CD4-positive, alpha-beta T cell treated with Interferon alpha-2 for 1 hour (primary cell): ENCODE results near the gene NHSL2.
"Not testable (repeated sequence)": the region's sequence is repeated elsewhere in the genome, so short reads cannot be mapped to it uniquely, and the experiment has no call there.

Experiments used
- DNase-seq, 2 donors: peaks; one replicate each; pipeline ENCODE4 v3.0.0-alpha.2; 2020 to 2022

Gene NHSL2

DNA sequence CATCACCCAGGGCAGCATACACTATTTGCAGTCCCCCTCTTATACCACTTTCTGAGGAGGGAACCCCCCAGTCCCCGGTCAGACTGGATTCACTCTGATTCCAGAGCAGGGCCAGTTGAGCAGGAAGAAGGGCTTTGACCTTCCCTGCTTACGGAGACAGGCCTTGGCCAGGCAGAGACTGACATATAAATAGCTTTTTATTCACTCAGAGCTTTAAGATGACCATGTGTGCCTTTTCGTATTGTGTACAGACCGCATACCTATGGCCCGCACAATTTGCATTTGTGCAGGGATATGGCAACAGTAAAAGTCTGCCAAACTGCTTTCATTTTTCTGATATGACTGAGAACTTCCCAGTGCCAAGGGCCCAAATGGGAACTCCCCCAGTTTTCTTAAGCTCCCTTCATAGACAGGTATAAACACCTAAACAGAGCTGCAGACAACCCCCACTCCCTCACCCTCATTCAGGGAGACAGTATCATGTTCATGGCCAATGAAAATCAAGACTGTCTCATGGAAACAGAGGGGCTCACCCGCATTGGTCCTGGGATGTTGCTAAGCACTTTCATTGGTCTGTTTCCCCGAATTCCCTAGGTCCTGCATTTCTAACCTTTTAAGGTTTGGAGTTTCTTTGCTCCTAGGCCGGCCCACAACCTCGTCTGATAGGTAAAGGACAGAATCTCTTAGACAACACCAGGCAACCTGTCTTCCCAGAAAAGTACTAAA lies 135.1 kb downstream of the NHSL2 start:
- no peak for DNase-seq

DNA sequence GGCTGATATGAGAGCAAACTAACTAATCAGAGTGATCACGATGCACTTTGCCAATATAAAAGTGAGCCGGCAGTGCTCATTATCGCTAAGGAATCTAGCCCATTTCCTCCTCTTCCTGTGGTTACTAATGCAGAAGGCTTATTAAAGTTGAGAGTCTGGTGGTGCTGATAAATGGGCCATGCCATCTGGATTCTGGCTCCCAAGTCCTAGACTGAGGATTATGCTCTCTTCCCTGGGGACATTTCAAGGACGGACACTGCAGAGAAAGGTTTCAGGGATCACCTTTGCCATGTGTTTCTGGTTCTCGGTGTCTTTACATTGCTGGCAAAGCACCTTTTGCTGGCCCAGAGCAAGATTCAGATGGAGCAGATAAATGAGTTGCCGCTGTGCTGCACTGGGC lies 135.8 kb downstream of the NHSL2 start:
- peak in 1 of 2 donors; percentile 25 for DNase-seq

DNA sequence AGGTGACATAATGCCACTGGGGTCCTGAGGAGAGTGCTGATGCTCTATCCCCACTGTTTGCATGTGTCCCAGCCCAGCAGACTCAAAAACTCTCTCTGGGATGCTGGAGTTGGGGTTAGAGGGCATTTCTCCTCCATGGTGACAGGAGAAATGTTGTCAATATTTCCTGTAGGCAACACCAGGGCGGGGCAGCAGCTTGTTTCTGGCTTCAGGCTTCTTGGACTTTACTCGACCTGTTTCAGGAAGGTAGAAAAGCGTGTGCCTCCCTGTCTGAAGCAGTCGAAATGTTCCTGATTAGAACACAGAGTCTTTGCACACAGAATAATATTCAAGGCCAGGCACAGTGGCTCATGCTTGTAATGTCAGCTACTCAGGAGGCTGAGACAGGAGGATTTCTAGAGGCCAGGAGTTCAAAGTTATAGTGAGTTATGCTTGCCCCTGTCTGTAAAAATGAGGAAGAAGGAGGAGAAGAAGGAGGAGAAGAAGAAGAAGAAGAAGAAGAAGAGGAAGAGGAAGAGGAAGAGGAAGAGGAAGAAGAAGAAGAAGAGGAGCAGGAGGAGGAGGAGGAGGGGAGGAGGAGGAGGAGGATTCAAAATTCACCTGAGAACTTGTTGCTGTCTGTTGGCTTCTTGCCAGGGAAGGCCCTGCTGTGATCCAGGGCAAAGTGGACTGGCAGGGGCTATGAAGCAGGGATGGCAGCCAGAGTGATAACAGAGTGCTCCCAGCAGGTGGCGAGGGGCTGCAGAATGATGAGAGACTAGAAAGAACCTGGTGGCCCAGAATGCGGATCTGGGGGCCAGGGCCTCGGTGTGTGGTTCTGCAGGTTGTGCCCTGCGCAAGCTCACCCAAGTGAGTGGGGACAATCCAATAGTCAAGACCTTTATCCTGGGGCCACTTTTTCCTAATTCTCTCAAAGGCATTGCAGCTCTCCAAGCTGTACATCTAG lies 138.1 kb downstream of the NHSL2 start:
- peak in 1 of 2 donors; percentile 22 for DNase-seq

DNA sequence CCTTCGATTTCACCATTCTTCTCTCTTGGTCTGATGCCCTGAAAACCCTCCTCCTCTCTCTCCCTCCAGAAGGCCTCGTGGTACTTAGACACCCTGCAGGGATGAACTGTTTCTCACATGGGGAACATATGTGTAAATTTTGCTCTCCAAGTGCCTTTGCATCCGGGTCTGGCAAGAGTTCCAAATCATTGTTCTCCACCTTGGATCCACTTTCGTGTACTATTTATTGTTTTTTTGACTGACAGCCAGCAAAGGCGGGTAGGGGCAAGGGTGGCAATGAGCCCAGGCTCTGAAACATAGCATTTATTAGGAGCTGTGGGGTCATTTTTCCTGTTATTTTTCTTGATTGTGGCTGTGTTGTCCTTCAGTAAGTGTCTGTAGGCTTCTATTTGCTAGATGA lies 139.4 kb downstream of the NHSL2 start:
- DNase-seq: no peak

DNA sequence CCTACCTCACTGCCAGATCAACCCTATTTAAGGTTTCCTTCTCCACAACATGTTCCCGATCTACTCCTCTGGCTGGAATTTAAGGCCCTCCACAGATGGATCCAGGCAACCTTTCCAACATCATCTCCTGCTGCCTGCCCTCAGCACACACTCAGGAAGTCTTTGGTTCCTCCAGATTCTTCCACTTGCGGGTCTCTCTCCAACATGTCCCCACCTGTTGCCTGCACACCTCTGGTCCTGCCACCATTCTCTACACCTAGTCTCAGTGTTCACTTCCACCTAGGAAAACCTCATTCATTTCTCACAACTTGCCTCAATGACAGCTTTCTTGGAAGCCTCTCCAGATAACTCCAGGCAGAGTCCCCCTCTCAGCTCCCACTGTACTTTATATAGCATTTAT lies 140.9 kb downstream of the NHSL2 start:
- DNase-seq: no peak

DNA sequence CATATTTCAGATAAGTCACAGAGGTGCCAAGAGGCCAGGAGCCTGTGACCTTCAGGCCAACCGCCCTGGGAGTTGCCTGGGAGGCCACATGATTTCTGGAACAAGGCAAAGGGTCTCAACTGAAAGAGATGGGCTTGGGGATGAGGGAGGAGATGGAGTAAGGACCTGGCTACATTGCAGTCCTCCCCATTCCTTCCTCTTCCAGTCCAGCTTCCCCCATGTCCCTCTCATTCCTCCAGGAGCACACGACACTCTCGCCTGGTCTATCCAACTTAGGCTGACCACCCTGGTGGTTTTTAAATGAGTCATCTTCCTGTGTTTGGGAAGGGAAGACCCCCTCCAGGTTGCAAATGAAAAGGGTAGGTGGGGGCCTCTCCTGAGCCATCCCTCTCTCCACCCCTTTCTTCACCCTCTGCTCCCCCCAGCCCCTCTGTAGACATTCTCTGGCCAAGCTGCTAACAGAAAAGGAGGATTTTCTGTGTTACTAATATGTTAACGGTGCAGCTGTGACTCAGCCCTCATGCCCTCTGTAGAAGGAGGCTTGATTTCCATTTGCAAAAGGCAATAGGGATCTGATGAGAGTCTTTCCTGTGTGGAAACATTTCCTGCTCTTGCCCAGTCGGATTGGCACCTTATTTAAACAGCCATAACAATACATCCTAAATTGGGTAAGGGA lies 141.9 kb downstream of the NHSL2 start:
- DNase-seq: no peak

DNA sequence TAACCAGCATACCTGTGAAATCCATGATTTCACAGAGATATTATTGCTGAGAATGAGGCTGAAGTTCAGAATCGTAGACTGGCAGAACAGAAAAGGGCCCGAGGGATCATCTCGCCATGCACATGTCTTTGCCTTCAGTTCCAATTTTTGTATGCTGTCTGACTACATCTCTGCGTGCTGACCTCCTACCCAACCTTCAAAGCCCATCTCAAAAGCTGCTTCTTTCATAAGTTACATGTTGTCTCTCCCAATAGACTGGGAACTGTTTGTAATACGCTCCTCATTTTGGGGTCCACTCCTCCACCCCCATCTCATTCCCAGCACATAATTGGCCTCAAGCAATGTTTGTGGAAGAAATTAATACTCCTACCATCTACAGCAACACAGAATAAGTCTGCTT lies 142.9 kb downstream of the NHSL2 start:
- DNase-seq: no peak

DNA sequence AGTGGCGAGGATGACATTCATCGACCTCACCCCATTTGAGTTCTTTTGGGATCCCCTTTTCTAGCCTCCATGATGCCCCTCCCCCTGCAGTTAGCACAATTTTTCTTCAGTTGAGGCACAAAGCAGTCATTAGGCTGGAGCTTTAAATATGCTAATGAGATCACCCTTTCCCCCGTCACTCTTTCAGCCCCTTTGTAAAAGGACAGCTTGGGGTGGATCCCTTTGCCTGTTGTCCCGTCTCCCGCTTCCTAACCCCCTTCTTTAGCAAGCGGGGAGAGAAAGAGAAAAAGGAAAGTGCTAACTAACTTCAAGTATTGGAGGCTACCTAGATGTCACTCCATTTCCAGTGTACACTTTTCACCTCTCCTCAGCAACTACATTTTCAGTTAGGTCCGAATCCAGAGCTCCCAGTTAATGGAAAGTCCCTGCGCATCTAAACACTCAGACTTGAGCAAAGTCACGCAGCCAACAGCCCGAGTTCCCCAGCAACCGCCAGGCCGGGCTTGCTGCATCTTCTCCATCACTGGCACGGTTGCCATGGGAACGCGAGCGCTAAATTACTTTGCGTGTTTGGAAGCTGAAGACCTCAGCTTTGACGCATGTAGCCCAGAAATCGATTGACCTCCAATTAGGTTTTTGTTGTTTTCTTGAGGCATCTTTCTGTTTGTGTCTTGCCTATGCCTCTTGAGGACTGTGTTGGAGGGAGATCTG lies 144.3 kb downstream of the NHSL2 start:
- DNase-seq: no peak

DNA sequence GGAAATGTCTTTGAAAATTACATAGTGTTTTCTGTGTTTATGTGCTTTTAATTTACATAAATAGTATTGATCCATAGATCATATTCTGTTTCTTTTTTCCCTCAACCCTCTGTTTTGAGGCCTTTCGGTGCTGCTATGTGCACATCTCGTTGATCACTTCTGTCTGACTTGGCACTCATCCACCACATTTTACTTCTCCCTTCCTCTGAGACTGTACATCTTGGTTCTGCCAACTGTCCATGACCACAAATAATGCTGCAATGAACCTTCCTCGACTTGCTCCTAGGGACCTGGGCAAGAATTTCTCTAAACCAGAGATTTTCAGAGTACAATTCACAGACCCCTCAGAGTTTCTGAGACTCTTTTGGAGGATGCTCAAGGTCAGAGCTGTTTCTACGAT lies 146.7 kb downstream of the NHSL2 start:
- no peak for DNase-seq

DNA sequence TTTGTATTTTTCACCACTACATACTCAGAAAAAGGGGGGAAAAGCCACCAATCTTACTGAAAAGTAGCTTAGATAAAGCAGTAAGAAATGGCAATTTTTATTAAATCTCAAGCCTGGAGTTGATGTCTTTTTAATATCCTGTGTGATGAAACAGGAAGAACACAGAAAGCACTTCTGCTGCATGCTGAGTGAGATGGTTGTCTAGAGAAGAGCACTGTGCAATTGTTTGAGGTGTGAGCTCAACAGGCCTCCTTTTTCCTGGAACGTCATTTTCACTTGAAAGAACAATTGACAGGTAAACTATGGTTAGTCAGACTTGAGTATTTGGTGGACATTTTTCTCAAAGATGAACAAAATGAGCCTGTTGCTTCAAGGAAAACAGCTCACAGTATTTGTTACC lies 147.2 kb downstream of the NHSL2 start:
- no peak for DNase-seq

DNA sequence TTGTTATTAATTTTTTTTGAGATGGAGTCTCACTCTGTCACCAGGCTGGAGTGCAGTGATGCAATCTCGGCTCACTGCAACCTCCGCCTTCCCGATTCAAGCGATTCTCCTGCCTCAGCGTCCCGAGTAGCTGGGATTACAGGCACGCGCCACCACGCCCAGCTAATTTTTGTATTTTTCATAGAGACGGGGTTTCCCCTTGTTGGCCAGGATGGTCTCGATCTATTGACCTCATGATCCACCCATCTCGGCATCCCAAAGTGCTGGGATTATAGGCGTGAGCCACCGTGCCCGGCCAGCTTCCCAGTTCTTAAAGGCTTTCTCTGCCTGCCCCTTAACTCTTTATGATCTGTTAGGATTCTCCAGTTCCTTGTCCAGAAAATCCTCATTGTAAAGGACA lies 147.7 kb downstream of the NHSL2 start:
- not testable (repeated sequence) for DNase-seq

DNA sequence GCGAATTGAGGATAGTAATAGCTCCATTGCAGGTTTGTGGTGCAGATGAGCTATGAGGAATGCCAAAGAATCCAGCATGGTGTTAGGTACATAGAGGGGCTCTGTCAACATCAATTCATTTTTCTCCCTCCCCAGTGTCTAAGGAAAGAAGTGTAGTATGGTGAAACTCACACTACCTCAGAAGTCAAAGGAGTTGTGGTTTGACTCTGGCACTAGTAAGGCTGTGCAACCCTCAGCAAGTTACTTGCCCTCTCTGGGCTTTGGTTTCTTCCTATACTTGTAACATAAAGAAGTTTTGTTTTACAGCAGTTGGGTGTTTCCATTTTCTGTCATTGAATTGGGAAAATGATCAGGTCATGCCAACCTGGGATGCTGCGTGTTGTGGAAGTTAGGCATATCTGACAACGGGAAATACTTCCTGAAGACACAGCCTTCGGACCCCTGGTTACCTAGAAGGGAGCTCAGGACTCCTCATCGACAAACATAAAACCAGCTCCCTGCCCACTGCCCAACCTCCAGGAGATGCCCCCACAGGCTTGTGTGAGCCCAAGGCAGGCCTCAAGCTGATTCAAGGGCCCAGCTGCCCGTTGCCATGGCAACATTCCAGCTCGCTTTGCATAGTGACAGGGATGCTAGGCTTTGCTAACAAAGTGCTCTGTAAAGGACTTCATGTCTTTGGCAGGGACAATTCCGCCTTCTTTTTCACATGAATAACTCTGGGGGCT lies 149.7 kb downstream of the NHSL2 start:
- no peak for DNase-seq

DNA sequence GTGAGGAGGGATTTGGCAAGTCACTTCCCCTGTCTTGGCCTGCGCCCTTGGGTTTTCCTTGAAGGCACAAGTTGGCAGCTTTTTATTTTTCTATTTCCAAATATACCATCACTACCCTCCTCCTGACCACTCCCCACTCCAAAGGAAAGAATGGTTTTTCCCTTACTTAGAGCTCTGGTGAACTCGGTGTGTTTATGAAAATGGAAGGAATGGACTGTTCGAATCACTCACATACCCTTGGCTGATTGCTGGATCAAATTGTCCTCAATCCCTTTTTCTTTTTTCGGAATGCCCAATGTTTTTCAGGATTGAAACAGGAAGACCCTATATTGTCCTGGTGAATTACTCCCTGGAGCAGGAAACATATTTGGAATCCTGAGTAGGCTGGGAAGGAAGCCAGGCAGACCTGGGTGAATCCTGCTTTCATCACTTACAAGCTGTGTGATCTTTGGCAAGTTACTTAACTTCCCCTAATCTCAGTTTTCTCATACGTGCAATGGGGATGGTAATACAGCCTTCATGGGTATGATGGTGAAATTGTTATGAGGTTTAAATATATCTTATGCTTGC lies 150.4 kb downstream of the NHSL2 start:
- no peak for DNase-seq

DNA sequence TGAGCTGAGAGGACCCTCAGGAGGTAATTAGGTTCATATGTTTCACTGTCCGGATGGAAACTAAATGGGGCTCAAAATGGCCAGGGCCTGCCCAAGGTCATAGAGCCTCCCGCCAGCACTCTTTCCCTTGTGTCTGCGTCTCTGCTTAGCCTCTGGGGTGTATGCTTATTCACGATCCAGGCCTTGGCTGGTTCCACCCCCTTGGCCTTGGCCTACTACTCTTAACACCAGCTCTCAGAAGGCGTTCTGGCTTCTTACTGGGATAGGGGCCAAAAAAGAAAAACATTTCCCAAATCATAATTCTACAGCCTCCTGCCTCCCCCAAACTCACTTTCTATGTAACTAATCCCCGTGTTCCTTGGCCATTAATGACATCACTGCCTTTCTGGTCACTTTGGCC lies 152.3 kb downstream of the NHSL2 start:
- no peak for DNase-seq

DNA sequence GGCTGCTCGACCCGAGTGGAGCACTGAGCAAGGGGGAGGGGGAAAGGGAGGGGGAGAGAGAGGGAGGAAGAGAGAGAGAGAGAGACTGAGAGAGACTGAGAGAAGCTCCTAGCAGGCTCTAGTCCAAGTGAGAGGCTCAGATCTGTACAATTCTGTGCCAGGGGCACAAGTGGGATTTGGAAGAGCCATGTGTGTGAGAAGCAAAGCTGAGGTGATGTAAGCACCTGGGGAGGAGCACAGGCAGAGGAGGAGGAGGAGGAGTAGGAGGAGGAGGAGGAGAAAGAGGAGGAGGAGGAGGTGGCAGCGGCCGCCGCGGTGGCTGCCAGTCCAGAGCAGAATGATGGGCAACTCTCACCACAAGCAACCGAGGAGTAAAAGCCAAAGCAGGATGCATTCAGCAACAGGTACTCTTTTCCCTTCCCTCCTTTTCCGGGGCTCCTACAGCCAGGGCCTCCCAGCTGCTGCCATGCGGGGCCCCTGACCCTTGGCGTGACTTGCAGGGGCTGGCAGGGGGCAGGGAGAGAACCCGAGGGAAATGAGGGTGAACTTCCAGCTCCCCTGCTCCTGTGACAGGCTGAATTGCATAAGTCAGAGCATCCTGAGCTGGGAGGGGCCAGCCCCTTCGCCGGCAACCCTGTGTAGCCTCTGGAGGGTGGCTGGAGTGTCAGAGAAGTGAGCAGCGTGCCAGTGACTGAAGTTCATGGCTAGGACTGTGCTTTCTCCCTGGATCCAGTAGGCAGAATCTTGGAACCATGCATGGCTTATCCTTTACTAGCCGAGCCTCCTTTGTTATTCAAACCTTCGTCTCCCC lies 158.9 kb downstream of the NHSL2 start:
- no peak for DNase-seq

DNA sequence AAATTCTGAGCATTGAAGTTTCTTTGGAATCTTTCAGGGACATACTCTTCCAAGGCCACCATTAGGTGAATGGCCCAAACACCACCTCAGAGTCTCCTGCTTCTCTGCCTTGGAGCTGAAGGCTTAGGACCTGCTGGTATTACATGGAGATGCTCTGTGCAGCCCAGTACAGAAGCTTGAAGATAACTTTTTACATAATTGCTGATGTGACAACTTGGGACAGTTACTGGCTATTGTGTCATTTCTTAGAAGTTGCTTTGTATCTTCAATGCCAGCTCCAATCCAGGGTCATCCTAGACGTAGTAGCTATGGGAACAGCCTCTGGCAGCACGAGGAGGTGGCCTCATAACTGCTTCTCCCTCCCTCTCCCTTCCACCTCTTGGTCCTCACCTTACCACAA lies 160.6 kb downstream of the NHSL2 start:
- DNase-seq: no peak

DNA sequence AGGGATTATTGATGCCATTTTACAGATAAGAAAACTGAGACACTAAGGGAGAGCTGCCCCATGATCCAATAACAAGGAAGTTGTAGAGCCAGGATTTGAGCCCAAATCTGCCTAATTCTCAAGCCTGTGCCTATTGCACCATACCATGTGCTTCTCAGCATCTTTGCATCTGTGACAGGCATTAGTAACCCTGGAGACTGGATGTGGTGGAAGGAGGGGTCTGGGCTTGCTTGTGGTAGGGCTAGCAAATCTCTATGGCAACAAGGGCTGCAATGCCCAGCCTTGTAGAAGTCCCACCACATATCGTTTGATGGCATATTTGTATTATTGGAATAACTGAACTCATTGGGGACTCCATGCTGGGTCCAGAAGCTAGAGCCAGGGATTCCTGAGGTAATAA lies 163.0 kb downstream of the NHSL2 start:
- DNase-seq: no peak

DNA sequence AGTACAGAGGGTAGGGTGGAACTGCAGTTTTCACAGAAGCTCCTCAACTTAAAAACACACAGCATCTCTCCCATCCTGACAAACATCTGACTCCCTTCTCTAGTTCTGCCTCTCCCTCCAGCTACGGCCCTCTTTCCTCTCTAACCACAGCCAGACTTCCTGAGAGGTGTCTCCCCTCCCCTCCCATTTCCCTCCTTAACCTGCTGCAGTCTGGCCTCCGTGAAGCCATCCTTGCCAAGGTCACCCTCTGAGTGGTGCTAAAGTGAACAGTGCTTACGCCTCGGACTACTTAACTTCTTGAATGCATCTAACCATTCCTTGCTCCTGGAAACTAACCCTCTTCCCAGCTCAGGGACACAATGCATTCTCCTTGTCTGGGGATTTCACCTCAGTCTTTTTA lies 167.8 kb downstream of the NHSL2 start:
- no peak for DNase-seq

DNA sequence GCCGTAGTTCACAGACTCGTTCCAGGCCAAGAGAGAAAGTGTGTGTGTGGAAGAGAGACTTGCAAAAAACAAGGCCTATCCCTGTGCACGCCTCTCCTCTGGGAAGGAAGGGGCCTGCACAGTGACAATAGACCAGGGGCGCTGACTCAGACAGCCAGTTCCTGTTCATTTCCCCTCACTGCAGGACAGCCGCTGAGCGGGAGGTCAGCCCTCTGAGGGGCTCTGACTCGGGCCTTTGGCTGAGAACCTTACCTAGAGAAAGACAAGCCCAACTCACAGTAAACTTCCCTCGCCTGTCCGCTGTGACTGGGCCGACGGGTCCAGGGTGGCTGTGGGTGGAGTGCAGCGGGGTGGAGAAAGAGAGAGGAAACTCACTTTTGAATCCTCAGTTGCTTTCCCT lies 169.0 kb downstream of the NHSL2 start:
- DNase-seq: no peak

DNA sequence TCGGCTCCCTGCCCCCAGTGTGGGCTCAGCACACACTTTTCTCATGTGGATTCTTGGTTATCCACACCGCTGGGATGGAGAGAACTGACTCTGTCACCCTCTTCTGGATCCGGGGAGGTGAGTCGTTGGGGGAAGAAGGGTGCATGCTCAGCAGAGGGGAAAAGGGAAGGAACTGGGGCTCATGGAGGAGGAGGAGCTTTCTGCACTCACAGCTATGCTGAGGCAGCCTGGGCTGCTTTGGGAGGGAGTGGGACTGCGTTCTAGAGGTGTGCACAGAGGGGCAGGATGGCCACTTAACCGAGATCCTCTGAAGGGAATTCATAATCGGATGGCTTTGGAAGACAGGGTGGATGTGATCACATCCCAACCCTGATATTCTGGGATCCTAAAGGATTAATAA lies 169.5 kb downstream of the NHSL2 start:
- no peak for DNase-seq

DNA sequence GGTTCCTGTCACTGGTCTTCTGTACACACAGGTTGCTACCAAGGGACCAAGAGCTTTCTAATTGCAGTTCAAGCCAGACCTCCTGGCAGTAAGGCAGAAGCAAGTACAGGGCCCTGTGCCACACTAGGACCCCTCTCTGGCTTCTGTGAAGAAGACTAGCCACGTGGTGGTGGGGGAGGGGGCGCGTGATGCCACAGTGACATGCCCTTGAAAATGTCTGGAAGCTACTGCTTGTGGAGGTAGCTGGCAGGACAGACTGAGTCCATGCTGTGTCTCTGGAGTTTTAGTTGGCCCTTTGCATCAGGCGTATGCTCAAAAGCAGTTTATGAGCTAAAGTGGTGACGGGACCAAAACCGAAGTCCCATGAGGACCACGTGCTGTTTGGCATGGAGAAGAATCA lies 170.2 kb downstream of the NHSL2 start:
- DNase-seq: no peak
